SJSA1 (cell line): Measurements from ENCODE around the gene DNM3. TPM values are rescaled to one million over a fixed set of nuclear protein-coding genes. Genes with fewer than 3 reads are reported as not detected.
A peak's percentile ranks its signal among the peaks of the same experiment; 100 is the strongest.
"Not testable (repeated sequence)": the region's sequence is repeated elsewhere in the genome, so short reads cannot be mapped to it uniquely, and the experiment has no call there.

Source experiments
- DNase-seq, 2 experiments: peaks; one replicate each; pipeline ENCODE4 v3.0.0-alpha.2; 2015 to 2020; ENCODE audit warnings: low spot score in 2 of 2, low read depth in 1 of 2
- H3K27ac ChIP-seq: fragments of 250-450 bp; sonication (Bioruptor Pico); 2 replicates; pipeline ENCODE4 v1.5.1; 2020; ENCODE audit warnings: mild to moderate bottlenecking, moderate library complexity
- H3K27me3 ChIP-seq: fragments of 250-450 bp; sonication (Bioruptor Pico); replicated peaks from 2 replicates; pipeline ENCODE4 v1.5.1; 2020; ENCODE audit warnings: mild to moderate bottlenecking, moderate library complexity
- H3K36me3 ChIP-seq: fragments of 250-450 bp; sonication (Bioruptor Pico); 2 replicates; pipeline ENCODE4 v1.5.1; 2020; ENCODE audit warnings: mild to moderate bottlenecking
- H3K4me1 ChIP-seq: fragments of 250-450 bp; sonication (Bioruptor Pico); replicated peaks from 2 replicates; pipeline ENCODE4 v1.6.1; 2021; ENCODE audit warnings: mild to moderate bottlenecking
- H3K4me3 ChIP-seq: fragments of 250-450 bp; sonication (Bioruptor Pico); 2 replicates; pipeline ENCODE4 v1.5.1; 2020; ENCODE audit warnings: mild to moderate bottlenecking
- H3K9me3 ChIP-seq: fragments of 250-450 bp; sonication (Bioruptor Pico); replicated peaks from 2 replicates; pipeline ENCODE4 v1.5.1; 2020; ENCODE audit warnings: mild to moderate bottlenecking
- total RNA-seq: library from RNA; depleted of rRNA; stranded (reverse); fragments of >200 nt; shearing (Covaris generic); gene quantifications from 2 replicates; pipeline ENCODE4 v1.2.3, GENCODE V29; 2014

The DNM3 gene
- total RNA-seq, 1 experiment from 2014 or later, result 1.7 TPM

GRCh38 chr1:171997936-171998335 lies 156.6 kb downstream of the DNM3 start:
- no peaks in the 10 kb centered on the region for H3K4me1 ChIP-seq
- no peaks in the 10 kb centered on the region for H3K9me3 ChIP-seq
- no peak overlapping the region for H3K27ac ChIP-seq
- DNase-seq, result no peak
- H3K4me3 ChIP-seq, result no peak overlapping the region
- H3K27me3 ChIP-seq, result no peaks in the 10 kb centered on the region
- H3K36me3 ChIP-seq, result no peaks in the 10 kb centered on the region

- H3K4me1 ChIP-seq, result no peaks in the 10 kb centered on the region
- H3K27me3 ChIP-seq, result no peaks in the 10 kb centered on the region
- no peaks in the 10 kb centered on the region for H3K9me3 ChIP-seq
- no peaks in the 10 kb centered on the region for H3K36me3 ChIP-seq
- no peak for DNase-seq
- H3K27ac ChIP-seq, result no peak overlapping the region
- H3K4me3 ChIP-seq, result no peak overlapping the region
Measured at GRCh38 chr1:171998711-171999110, 157.4 kb downstream of the DNM3 start.

GRCh38 chr1:171999756-172000155 lies 158.5 kb downstream of the DNM3 start:
- Histone ChIP-seq H3K36me3 (no peaks in the 10 kb centered on the region), H3K27ac (no peak overlapping the region), H3K4me1 (no peaks in the 10 kb centered on the region), H3K9me3 (no peaks in the 10 kb centered on the region), H3K4me3 (no peak overlapping the region), H3K27me3 (no peaks in the 10 kb centered on the region)
- no peak for DNase-seq

- H3K36me3 ChIP-seq, result no peaks in the 10 kb centered on the region
- H3K27me3 ChIP-seq, result no peaks in the 10 kb centered on the region
- H3K4me1 ChIP-seq, result no peaks in the 10 kb centered on the region
- no peaks in the 10 kb centered on the region for H3K9me3 ChIP-seq
- DNase-seq, result no peak
- H3K27ac ChIP-seq, result no peak overlapping the region
- H3K4me3 ChIP-seq, result no peak overlapping the region
Measured at GRCh38 chr1:172001288-172001687, 160.0 kb downstream of the DNM3 start.

- no peaks in the 10 kb centered on the region for H3K36me3 ChIP-seq
- no peaks in the 10 kb centered on the region for H3K4me1 ChIP-seq
- H3K27ac ChIP-seq, result no peak overlapping the region
- no peaks in the 10 kb centered on the region for H3K27me3 ChIP-seq
- H3K9me3 ChIP-seq, result no peaks in the 10 kb centered on the region
- peak in 1 of 2 experiments; percentile 53 for DNase-seq
- H3K4me3 ChIP-seq, result no peak overlapping the region
Measured at GRCh38 chr1:172002725-172003345, 161.5 kb downstream of the DNM3 start.

- no peaks in the 10 kb centered on the region for H3K9me3 ChIP-seq
- no peaks in the 10 kb centered on the region for H3K36me3 ChIP-seq
- no peak for DNase-seq
- H3K4me3 ChIP-seq, result no peak overlapping the region
- no peaks in the 10 kb centered on the region for H3K27me3 ChIP-seq
- no peak overlapping the region for H3K27ac ChIP-seq
- H3K4me1 ChIP-seq, result no peaks in the 10 kb centered on the region
Measured at GRCh38 chr1:172003766-172004530, 162.7 kb downstream of the DNM3 start.

GRCh38 chr1:172004671-172005070 lies 163.4 kb downstream of the DNM3 start:
- no peaks in the 10 kb centered on the region for H3K4me1 ChIP-seq
- no peaks in the 10 kb centered on the region for H3K9me3 ChIP-seq
- H3K36me3 ChIP-seq, result no peaks in the 10 kb centered on the region
- H3K4me3 ChIP-seq, result no peak overlapping the region
- no peaks in the 10 kb centered on the region for H3K27me3 ChIP-seq
- no peak for DNase-seq
- H3K27ac ChIP-seq, result no peak overlapping the region

- H3K27me3 ChIP-seq, result no peaks in the 10 kb centered on the region
- H3K36me3 ChIP-seq, result no peaks in the 10 kb centered on the region
- H3K9me3 ChIP-seq, result peaks cover 2% of the 10 kb centered on the region; the same call in 1 of the 2 replicates
- H3K4me3 ChIP-seq, result no peak overlapping the region
- no peak overlapping the region for H3K27ac ChIP-seq
- no peaks in the 10 kb centered on the region for H3K4me1 ChIP-seq
- DNase-seq, result no peak
Measured at GRCh38 chr1:172005856-172006255, 164.6 kb downstream of the DNM3 start.

- Histone ChIP-seq H3K27me3 (no peaks in the 10 kb centered on the region), H3K4me3 (no peak overlapping the region), H3K27ac (no peak overlapping the region), H3K9me3 (peaks cover 7% of the 10 kb centered on the region), H3K4me1 (no peaks in the 10 kb centered on the region), H3K36me3 (no peaks in the 10 kb centered on the region)
- DNase-seq, result no peak
Measured at GRCh38 chr1:172006660-172007059, 165.4 kb downstream of the DNM3 start.

- Histone ChIP-seq H3K27me3 (no peaks in the 10 kb centered on the region), H3K36me3 (no peaks in the 10 kb centered on the region), H3K27ac (no peak overlapping the region), H3K9me3 (no peaks in the 10 kb centered on the region), H3K4me3 (no peak overlapping the region), H3K4me1 (peaks cover 1% of the 10 kb centered on the region; the same call in 1 of the 2 replicates)
- no peak for DNase-seq
Measured at GRCh38 chr1:172018727-172019311, 177.5 kb downstream of the DNM3 start.

GRCh38 chr1:172019976-172020375 lies 178.7 kb downstream of the DNM3 start:
- H3K27me3 ChIP-seq, result no peaks in the 10 kb centered on the region
- no peak overlapping the region for H3K27ac ChIP-seq
- DNase-seq, result no peak
- no peaks in the 10 kb centered on the region for H3K36me3 ChIP-seq
- H3K9me3 ChIP-seq, result no peaks in the 10 kb centered on the region
- peaks cover 12% of the 10 kb centered on the region for H3K4me1 ChIP-seq
- no peak overlapping the region for H3K4me3 ChIP-seq

GRCh38 chr1:172024516-172024915 lies 183.2 kb downstream of the DNM3 start:
- DNase-seq, result no peak
- H3K27me3 ChIP-seq, result no peaks in the 10 kb centered on the region
- no peak overlapping the region for H3K27ac ChIP-seq
- H3K36me3 ChIP-seq, result no peaks in the 10 kb centered on the region
- no peak overlapping the region for H3K4me3 ChIP-seq
- peaks cover 17% of the 10 kb centered on the region for H3K4me1 ChIP-seq
- H3K9me3 ChIP-seq, result no peaks in the 10 kb centered on the region

- not testable (repeated sequence) for H3K27ac ChIP-seq, H3K36me3 ChIP-seq, H3K4me3 ChIP-seq, H3K9me3 ChIP-seq, H3K27me3 ChIP-seq
- peaks cover 17% of the 10 kb centered on the region for H3K4me1 ChIP-seq
- DNase-seq, result peak in 1 of 2 experiments; percentile 51
Measured at GRCh38 chr1:172024944-172025738, 183.8 kb downstream of the DNM3 start.
